SK-N-SH (cell line): ENCODE measurements around the gene PLCL2.

ENCODE experiments used
- CTCF ChIP-seq: fragments of 200-600 bp; sonication (generic); IDR thresholded peaks from 2 replicates; pipeline ENCODE4 v1.6.1; 2017; ENCODE audit warnings: antibody characterized with exemption, mild to moderate bottlenecking, moderate library complexity
- FOSL2 ChIP-seq: IDR thresholded peaks from 2 replicates; pipeline ENCODE4 v1.4.0; 2012; ENCODE audit warnings: low read depth, mild to moderate bottlenecking, moderate library complexity, borderline replicate concordance
- TAF1 ChIP-seq: IDR thresholded peaks from 2 replicates; pipeline ENCODE4 v1.6.1; 2012; ENCODE audit warnings: low read depth, mild to moderate bottlenecking, low read length, moderate library complexity, borderline replicate concordance

- TF ChIP-seq CTCF (peak; percentile 68), TAF1 (no peak), FOSL2 (no peak)
These were observed 147.8 kb downstream of the PLCL2 start for GRCh38 chr3:17032407-17033034.
